Stimulated activated CD4-positive, alpha-beta T cell treated with anti-CD3 and anti-CD28 coated beads, Interleukin-2, amount 100 ng/mL, for 4 hours (primary cell): ENCODE measurements around the gene S100A14.

Source experiments
- DNase-seq: peaks from one replicate; pipeline ENCODE4 v3.0.0-alpha.2; 2020; ENCODE audit warnings: low read depth

Gene S100A14

GRCh38 chr1:153638261-153638660 is 22.1 kb upstream of the S100A14 start:
- no peak for DNase-seq

DNA sequence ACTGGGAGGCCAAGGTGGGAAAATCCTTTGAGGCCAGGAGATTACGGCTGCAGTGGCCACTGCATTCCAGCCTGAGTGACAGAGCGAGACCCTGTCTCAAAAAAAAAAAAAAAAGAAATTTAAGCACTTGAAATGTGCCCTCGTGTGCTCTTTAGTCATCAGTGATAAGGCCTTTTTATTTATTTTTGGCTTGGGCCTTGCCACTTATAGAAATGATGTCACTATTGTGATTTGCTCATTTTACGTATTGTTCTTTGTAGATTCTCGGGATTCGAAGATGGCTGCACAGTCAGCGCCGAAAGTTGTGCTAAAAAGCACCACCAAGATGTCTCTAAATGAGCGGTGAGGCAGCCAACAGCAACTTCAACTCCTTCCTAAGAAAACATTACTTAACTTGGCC is 20.2 kb upstream of the S100A14 start:
- DNase-seq, result no peak

DNA sequence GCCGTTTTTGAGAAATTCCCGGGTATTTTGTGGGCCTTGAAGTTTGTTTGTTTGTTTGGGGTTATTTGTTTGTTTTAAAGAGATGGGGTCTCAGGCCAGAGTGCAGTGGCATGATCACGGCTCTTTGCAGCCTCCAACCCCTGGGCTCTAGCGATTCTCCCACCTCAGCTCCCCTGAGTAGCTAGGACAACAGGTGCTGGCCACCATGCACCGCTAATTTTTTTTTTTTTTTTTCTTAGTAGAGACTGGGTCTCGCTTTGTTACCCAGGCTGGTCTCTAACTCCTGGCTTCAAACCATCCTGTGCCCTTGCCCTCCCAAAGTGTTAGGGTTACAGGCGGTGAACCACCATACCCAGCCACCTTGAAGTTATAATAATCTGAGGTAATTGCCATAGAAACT is 19.7 kb upstream of the S100A14 start:
- DNase-seq, result no peak

DNA sequence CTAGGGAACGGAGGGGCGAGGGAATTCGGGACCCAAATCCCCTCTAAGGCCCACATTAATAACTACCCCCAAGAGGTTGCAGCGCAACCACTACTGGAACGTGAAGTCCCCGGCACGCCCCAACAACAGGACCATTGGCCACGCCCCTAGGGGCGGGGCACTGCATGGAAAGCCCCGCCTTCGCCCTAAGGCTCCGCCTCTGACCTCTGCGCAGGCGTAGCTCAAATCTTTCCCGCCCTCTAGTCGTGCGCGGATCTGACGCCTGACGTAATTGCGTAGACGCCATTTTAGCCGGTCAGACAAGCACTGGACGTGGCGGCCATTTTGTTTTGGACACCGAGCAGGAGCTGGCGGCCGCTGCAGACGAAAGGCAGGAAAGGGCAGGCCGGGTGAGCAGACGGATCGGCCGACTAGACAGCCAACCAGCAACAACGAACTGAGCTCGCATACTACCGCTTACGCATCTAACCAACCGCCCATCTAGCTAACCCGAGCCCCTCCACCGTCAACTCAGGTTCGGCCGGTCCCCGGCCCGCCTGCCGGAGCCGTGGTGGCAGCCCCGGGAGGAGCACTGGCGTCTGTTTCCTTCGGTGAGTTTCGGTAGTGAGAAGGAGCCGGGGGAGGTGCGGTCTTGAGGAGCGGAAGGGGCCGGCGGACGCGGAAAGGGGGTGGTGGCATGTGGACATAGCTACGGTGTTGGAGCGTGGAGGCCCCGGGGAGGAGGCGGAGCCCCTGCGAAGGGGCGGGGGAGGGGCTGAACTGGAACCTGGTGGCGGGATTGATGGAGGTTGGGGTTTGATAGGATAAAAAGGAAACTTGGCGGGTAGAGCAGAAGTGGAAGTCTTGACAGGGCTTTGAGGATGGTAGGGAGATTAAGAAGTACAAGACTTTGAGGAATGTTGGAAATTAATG is 17.9 kb upstream of the S100A14 start, which contains the start of gene CHTOP:
Gene CHTOP, plus strand, starts transcription at position 313 of the 912 bp plus-strand sequence. CDS start 2,523 bp downstream, outside the sequence.
- peak; percentile 94 for DNase-seq

DNA sequence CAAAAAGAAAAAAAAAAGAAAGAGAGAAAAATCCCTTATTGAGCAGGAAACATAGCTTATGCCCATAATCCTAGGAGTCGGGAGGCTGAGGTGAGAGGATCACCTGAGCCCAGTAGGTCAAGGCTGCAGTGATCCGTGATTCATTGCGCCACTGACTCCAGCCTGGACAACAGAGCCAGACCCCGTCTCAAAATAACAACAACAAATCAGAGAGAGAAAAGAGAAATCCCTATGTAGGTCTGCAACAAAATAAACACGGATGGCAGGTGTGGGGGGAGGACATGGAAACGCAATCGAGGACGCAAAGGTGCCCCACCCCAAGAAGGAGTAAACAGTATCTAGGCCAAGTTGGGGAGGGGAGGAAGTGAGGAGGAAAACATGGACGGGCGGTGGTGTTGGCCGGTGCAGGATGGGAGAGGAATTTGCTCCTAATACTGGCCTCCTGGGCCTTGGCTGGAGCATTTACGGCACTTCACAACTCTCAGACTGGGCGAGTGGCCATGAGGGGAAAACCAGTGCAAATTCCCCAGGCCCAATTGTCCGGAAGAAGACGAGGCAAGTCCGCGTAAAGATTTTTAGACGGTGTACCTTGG is 17.1 kb upstream of the S100A14 start:
- DNase-seq, result no peak

- no peak for DNase-seq
Observed at GRCh38 chr1:153631047-153632022, 15.2 kb upstream of the S100A14 start.

DNA sequence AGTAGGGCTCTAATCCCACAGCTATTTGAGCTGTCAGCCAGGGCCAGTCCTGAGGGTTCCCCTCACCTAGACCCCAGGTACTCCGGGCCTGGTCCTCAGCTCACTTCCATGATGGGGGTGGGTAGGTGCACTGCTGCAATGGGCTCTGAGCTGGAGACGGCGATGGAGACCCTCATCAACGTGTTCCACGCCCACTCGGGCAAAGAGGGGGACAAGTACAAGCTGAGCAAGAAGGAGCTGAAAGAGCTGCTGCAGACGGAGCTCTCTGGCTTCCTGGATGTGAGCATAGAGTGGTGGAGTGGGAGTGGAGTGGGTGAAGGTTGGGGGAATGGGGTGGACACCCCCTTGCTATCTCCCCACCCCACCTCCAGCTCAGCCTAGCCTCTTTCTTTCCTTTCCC is 14.3 kb upstream of the S100A14 start:
- no peak for DNase-seq

DNA sequence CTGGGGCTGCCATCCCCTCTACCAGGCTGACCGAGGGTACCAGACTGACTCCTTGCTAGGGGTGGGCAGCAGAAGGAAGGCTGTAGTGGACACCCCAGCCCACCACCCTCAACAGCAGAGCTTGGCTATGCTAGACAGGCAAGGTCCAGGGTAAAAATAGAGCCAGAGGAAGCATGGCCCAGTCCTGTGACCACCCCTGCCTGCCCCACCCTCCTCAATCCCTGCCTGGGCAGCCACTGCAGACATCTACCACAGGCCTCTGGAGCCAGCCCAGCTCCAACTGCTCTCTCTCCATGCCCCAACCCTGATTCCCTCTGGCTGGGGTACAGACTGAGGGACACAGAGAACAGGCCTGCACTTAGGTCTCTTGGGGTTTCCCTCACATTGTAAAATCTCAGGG is 13.8 kb upstream of the S100A14 start:
- DNase-seq, result no peak

DNA sequence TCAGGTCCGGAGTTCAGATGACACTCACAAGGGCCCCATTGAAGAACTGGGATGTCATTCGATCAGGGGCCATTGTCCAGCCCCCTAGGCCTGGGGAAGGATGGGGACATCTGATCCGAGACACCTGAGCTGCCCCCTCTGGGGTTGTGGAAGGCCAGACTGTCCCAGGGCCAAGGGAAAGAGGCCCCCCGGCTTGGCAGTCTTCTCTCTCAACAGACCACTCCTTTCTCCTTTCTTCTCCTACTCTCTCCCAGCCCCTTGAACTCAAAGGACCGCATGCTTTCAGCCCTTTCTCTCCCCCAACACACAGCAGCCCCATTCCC is 13.2 kb upstream of the S100A14 start:
- DNase-seq, result no peak

DNA sequence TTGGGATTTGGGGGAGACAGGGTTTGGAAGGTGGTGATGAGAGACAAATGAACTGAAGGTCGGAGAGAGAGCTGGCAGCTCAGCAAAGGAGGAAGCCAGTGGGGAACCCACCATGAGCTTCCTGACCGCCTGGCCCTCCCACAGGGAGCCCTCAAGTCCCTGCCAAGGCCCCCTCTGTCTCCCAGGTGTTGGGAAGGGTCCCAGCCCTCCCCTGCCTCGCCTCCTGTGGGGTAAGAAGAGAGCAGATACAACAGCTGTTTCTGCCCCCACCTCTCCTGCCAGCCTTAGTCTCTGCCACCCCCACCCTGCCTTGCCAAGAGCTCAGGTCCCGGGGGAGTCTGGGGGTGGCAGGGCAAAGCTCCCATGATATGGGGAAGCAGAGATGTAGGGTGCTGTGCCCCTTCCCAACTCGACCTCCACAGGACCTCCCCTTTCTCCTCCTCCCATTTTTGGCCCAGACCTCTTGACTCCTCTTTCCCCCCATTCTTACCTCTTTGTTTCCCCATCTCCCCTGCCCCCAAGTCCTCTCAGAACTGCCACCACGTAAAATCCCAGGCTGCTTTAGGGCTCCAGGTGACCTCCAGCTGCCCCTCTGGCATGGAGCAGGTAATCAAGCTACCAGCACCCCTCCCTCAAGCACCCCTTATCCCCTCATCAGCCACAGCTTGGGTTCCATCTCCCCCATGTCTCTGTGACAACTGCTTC is 12.7 kb upstream of the S100A14 start:
- DNase-seq, result no peak

GRCh38 chr1:153627715-153628626 is 11.8 kb upstream of the S100A14 start, which contains the start of gene S100A1:
TSS of gene S100A1 (plus strand) at chr1:153628434. CDS start at chr1:153630522, 2,088 bp downstream.
- DNase-seq, result no peak

- DNase-seq, result no peak
Observed at GRCh38 chr1:153626904-153627714, 11.0 kb upstream of the S100A14 start, which contains the start of gene S100A13. TSS of gene S100A13 (minus strand) at chr1:153627505. CDS start at chr1:153626472, 1,033 bp downstream.

DNA sequence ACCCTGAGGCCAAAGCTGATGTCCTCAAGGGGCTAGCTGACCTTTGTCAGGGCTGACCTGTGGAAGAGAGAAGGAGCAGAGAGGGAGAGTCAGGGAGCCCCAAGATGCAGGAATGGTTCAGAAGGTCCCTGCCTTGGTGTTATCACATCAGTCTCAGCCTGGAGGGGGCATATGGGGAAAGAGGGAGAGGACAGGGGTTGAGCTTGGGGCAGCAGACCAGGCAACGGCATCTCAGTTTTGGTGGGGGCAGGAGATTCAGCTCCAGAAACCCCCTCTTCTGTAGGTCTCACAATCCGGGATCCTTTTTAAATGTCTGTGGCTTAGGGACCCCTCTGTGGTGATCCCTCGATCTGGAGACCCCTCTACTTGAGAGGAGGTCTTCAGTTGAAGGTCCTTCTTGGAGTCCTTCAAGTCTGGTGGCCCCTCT is 10.4 kb upstream of the S100A14 start:
- no peak for DNase-seq

DNA sequence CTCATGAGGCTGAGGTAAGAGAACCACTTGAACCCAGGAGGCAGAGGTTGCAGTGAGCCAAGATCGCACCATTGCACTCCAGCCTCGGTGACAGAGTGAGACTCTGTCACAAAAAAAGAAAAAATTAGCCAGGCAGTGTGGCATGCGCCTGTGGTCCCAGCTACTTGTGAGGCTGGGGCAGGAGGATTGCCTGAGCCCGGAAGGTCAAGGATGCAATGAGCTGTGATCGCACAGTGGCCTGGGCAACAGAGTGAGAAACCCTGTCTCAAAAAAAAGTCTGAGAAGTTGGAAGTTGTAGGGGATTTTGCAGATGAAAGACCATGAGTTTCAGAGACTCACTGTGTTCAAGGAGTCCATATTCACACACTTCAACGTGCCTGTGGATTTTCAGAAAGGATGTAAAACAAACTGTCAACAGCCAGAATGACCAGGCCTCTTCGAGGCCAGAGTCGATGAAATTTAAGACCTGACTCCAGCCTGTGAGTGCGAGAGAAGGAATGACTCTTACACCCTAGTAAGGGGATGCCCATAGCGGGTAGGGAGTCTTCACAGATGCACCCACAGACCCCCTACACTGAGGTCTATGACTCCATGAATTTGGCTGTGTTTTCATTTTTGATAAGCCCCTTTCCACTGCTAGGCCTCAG is 9.0 kb upstream of the S100A14 start:
- no peak for DNase-seq

GRCh38 chr1:153623101-153623500 is 7.0 kb upstream of the S100A14 start:
- DNase-seq, result no peak

GRCh38 chr1:153619171-153619570 is 3.0 kb upstream of the S100A14 start:
- DNase-seq, result no peak

GRCh38 chr1:153617663-153618062 is 1.5 kb upstream of the S100A14 start:
- DNase-seq, result no peak

DNA sequence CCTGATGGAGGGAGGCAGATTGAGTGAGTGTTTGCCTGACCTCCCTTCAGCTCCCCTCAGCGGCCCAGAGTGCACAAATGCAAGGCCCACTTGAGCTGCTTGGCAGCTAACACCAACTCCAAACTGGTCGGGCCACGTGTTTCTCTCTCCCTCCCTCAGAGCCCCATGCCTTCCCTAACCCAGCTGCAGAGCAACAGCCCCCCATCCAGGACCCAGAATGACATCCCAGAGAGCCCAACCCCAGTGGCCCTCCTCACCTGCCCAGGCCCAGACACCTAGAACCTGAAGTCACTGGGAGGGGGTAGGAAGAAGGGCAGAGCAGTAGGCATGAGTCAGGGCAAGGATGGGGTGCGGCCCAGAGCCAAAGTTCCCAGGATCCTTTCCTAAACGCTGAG is 789 bp upstream of the S100A14 start:
- no peak for DNase-seq

DNA sequence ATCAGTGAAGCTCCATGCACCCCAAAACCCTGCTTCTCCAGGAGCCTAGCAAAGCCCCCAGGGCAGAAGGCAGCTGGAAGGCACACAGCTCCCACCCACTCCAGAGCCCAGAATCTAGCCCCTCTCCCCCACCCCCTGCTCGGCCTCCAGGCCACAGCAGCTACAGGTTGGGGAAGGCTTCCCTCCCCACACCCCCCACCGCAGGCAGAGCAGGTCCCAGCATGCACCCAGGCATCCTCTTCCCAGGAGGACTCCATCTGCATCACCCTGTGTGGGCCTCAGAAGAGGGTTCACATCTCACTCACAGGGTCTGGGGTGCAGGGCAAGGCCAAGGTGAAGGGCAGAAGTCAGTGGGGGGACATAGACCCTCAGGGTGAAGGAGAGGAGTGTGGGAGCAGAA is 719 bp downstream of the S100A14 start:
- no peak for DNase-seq
